ENCODE measurements around the gene DCLRE1B. TPM values are rescaled to one million over a fixed set of nuclear protein-coding genes. Genes with fewer than 3 reads are reported as not detected.
A peak's percentile ranks its signal among the peaks of the same experiment; 100 is the strongest.

DCLRE1B gene
- total and polyA plus RNA-seq, 10 donors: 1.9 to 10.5 (median 7.3) TPM

- WGBS, 5 donors: 91 to 97% (median 95%) methylated on average over 6 of the region's 6 CpGs
- Histone ChIP-seq H3K36me3 (peaks cover 0 to 71% (median 57%) of the 10 kb centered on the region in 6 donors), H3K27me3 (replicated peaks in 1 of 7) (no peaks in the 10 kb centered on the region), H3K9me3 (no peaks in the 10 kb centered on the region), H3K4me1 (peaks cover 0 to 46% (median 12%) of the 10 kb centered on the region in 6 donors), H3K27ac (no peak overlapping the region), H3K4me3 (no peak overlapping the region)
- TF ChIP-seq, protein P1, sequence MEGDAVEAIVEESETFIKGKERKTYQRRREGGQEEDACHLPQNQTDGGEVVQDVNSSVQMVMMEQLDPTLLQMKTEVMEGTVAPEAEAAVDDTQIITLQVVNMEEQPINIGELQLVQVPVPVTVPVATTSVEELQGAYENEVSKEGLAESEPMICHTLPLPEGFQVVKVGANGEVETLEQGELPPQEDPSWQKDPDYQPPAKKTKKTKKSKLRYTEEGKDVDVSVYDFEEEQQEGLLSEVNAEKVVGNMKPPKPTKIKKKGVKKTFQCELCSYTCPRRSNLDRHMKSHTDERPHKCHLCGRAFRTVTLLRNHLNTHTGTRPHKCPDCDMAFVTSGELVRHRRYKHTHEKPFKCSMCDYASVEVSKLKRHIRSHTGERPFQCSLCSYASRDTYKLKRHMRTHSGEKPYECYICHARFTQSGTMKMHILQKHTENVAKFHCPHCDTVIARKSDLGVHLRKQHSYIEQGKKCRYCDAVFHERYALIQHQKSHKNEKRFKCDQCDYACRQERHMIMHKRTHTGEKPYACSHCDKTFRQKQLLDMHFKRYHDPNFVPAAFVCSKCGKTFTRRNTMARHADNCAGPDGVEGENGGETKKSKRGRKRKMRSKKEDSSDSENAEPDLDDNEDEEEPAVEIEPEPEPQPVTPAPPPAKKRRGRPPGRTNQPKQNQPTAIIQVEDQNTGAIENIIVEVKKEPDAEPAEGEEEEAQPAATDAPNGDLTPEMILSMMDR (IDR thresholded peaks at IDR 0.05 in 8 of 11, conservative IDR thresholded peaks at IDR 0.05 in 3 of 11): no peak
- TF ChIP-seq POLR2AphosphoS5 (IDR thresholded peaks at IDR 0.05): no peak
- no peak for TF ChIP-seq POLR2A (IDR thresholded peaks at IDR 0.05)
- DNase-seq: no peak
- intact Hi-C loops (cut with DNase I; ENCODE audit: low total_unique reads): no loop called here
Measured at GRCh38 chr1:113895098-113895497, 10.0 kb upstream of the DCLRE1B start.

GRCh38 chr1:113895961-113896360 lies 9.2 kb upstream of the DCLRE1B start:
- Histone ChIP-seq H3K4me3 (no peak overlapping the region), H3K27me3 (replicated peaks in 1 of 7) (no peaks in the 10 kb centered on the region), H3K4me1 (peaks cover 0 to 54% (median 14%) of the 10 kb centered on the region in 6 donors), H3K9me3 (no peaks in the 10 kb centered on the region), H3K36me3 (peaks cover 0 to 80% (median 61%) of the 10 kb centered on the region in 6 donors), H3K27ac (no peak overlapping the region)
- DNase-seq: no peak
- WGBS, 5 donors: 94 to 96% (median 95%) methylated on average over 8 of the region's 8 CpGs
- TF ChIP-seq, protein P1 (IDR thresholded peaks at IDR 0.05 in 8 of 11, conservative IDR thresholded peaks at IDR 0.05 in 3 of 11): no peak
- TF ChIP-seq POLR2AphosphoS5 (IDR thresholded peaks at IDR 0.05) (no peak), POLR2A (IDR thresholded peaks at IDR 0.05) (no peak)
- intact Hi-C loops (cut with DNase I; ENCODE audit: low total_unique reads): no loop called here

- WGBS, 5 donors: 85 to 95% (median 89%) methylated on average over 1 of the region's 1 CpG
- intact Hi-C loops (cut with DNase I; ENCODE audit: low total_unique reads): no loop called here
- DNase-seq: no peak
Measured at GRCh38 chr1:113898241-113898814, 6.8 kb upstream of the DCLRE1B start.

GRCh38 chr1:113899111-113899510 lies 6.0 kb upstream of the DCLRE1B start:
- no peaks in the 10 kb centered on the region for H3K27me3 ChIP-seq (replicated peaks in 1 of 7)
- no peak overlapping the region for H3K4me3 ChIP-seq
- no peak for TF ChIP-seq POLR2AphosphoS5 (IDR thresholded peaks at IDR 0.05)
- TF ChIP-seq, protein P1 (IDR thresholded peaks at IDR 0.05 in 8 of 11, conservative IDR thresholded peaks at IDR 0.05 in 3 of 11): no peak
- no peak for TF ChIP-seq POLR2A (IDR thresholded peaks at IDR 0.05)
- peak overlapping the region in 3 of 8 donors; percentile 16 to 96 (median 94) for H3K27ac ChIP-seq
- intact Hi-C loops (cut with DNase I; ENCODE audit: low total_unique reads): no loop called here
- no peaks in the 10 kb centered on the region for H3K9me3 ChIP-seq
- DNase-seq: no peak
- H3K4me1 ChIP-seq: peaks cover 10 to 84% (median 44%) of the 10 kb centered on the region in 6 donors
- H3K36me3 ChIP-seq: peaks cover 0 to 87% (median 65%) of the 10 kb centered on the region in 6 donors

More at GRCh38 chr1:113898241-113898814, 6.8 kb upstream of the DCLRE1B start:
- Histone ChIP-seq H3K27ac (peak overlapping the region in 3 of 8 donors; percentile 18 to 96 (median 43)), H3K36me3 (peaks cover 0 to 95% (median 68%) of the 10 kb centered on the region in 6 donors), H3K27me3 (replicated peaks in 1 of 7) (no peaks in the 10 kb centered on the region), H3K9me3 (no peaks in the 10 kb centered on the region), H3K4me3 (no peak overlapping the region), H3K4me1 (peaks cover 3 to 78% (median 36%) of the 10 kb centered on the region in 6 donors)
- no peak for TF ChIP-seq POLR2A (IDR thresholded peaks at IDR 0.05)
- TF ChIP-seq POLR2AphosphoS5 (IDR thresholded peaks at IDR 0.05): no peak

Measured in spleen (tissue), 11 donors.